Kidney capillary endothelial cell (primary cell): Measurements from ENCODE around the gene COL27A1.
"Not testable (repeated sequence)": the region's sequence is repeated elsewhere in the genome, so short reads cannot be mapped to it uniquely, and the experiment has no call there.

ENCODE experiments used
- DNase-seq: peaks from one replicate; pipeline ENCODE4 v3.0.0-alpha.2; 2018; ENCODE audit warnings: low spot score

COL27A1 gene

GRCh38 chr9:114184071-114184470 is 28.7 kb downstream of the COL27A1 start:
- DNase-seq, result no peak

- no peak for DNase-seq
Measured at GRCh38 chr9:114184866-114185265, 29.5 kb downstream of the COL27A1 start.

- no peak for DNase-seq
Measured at GRCh38 chr9:114185570-114186490, 30.5 kb downstream of the COL27A1 start.

- no peak for DNase-seq
Measured at GRCh38 chr9:114186605-114187289, 31.4 kb downstream of the COL27A1 start.

- DNase-seq, result no peak
Measured at GRCh38 chr9:114187827-114188226, 32.5 kb downstream of the COL27A1 start.

- no peak for DNase-seq
Measured at GRCh38 chr9:114189823-114190562, 34.7 kb downstream of the COL27A1 start.

GRCh38 chr9:114190563-114190905 is 35.2 kb downstream of the COL27A1 start:
- DNase-seq, result no peak

GRCh38 chr9:114191402-114191801 is 36.1 kb downstream of the COL27A1 start:
- DNase-seq, result not testable (repeated sequence)

- no peak for DNase-seq
Measured at GRCh38 chr9:114192539-114192938, 37.2 kb downstream of the COL27A1 start.

GRCh38 chr9:114193090-114193489 is 37.8 kb downstream of the COL27A1 start:
- no peak for DNase-seq

GRCh38 chr9:114196117-114196516 is 40.8 kb downstream of the COL27A1 start:
- no peak for DNase-seq

GRCh38 chr9:114196979-114197622 is 41.8 kb downstream of the COL27A1 start:
- DNase-seq, result no peak

- DNase-seq, result no peak
Measured at GRCh38 chr9:114198249-114199040, 43.1 kb downstream of the COL27A1 start.

- DNase-seq, result no peak
Measured at GRCh38 chr9:114200721-114201300, 45.5 kb downstream of the COL27A1 start.

- DNase-seq, result no peak
Measured at GRCh38 chr9:114202396-114202795, 47.1 kb downstream of the COL27A1 start.

- no peak for DNase-seq
Measured at GRCh38 chr9:114202849-114203248, 47.5 kb downstream of the COL27A1 start.

- DNase-seq, result no peak
Measured at GRCh38 chr9:114203410-114204140, 48.2 kb downstream of the COL27A1 start.

- DNase-seq, result no peak
Measured at GRCh38 chr9:114204265-114204664, 48.9 kb downstream of the COL27A1 start.

GRCh38 chr9:114205171-114206015 is 50.1 kb downstream of the COL27A1 start:
- DNase-seq, result no peak
